HG03432 (cell line): Measurements from ENCODE around the gene HINT2.

Experiments
- ATAC-seq: cut with Tn5 transposase; IDR thresholded peaks from one replicate; pipeline ENCODE4 v1.9.1; 2021; ENCODE audit warnings: mild to moderate bottlenecking, moderate library complexity; ENCODE audit not compliant: unreplicated experiment

HINT2 gene

GRCh38 chr9:35781066-35781465 is 33.8 kb downstream of the HINT2 start:
- ATAC-seq = no peak

GRCh38 chr9:35778496-35778895 is 36.3 kb downstream of the HINT2 start:
- no peak for ATAC-seq

- ATAC-seq = no peak
These were observed 38.8 kb downstream of the HINT2 start for GRCh38 chr9:35776018-35776417.

GRCh38 chr9:35774907-35775635 is 39.8 kb downstream of the HINT2 start:
- no peak for ATAC-seq

DNA sequence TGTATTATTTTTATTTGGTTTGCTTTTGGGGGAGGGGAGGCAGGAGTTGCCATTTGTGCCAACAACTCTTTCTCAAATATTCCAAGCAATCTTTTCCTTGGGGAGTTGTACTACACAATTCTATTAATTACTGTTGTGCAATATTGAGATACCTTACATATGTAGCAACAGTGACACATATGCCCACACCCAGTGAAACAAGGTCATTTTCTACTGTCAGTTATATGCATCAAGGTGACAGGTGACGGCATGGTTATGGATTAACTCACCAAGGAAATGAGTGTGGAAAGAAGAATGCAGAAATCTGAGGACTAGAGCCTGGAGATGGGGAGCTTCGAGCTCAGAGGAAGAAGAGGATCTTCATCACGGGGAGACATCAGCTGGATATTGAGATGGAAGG is 42.9 kb downstream of the HINT2 start:
- ATAC-seq = no peak

DNA sequence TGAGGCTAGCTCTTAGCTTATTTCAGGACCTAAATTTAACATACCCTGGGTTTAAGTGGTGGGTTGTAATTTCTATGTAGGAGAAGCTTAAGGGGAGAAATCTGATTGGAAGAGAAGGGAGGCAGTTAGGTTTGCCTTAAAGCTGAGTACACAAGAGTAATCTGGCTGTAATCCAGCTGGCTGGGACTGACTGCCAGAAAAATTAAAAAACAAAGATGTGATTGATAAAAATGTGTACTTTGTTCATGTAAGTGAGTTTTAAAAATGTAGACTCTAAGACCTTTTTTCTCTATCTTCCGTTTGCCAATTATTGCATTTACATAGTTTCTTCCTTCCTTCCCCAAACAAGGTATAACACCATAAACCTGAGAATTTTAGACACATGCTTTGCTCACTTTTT is 43.3 kb downstream of the HINT2 start:
- no peak for ATAC-seq

GRCh38 chr9:35771075-35771433 is 43.8 kb downstream of the HINT2 start:
- no peak for ATAC-seq

- ATAC-seq = no peak
These were observed 45.1 kb downstream of the HINT2 start for GRCh38 chr9:35769763-35770162.

GRCh38 chr9:35767458-35767857 is 47.4 kb downstream of the HINT2 start:
- ATAC-seq = no peak

DNA sequence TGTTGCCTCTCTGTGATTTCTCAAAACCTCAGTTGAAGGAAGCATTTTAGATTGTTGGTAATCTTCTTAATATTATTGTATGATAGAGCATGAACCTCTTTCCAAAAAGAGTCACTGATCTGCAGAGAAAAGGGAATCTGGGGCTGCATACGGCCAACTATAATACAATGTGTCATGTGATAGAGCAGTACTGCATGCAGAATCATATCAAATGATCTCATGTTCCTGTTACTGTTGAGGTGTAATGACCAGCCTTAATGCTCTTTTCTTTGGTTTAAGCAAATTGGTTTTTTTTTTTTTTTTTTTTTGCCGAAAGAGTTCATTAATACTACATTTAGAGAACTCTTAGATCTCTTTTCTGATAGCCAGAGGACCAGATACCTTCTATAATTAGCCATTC is 47.8 kb downstream of the HINT2 start:
- no peak for ATAC-seq

- ATAC-seq = no peak
These were observed 51.0 kb downstream of the HINT2 start for GRCh38 chr9:35763803-35764202.

GRCh38 chr9:35763181-35763580 is 51.7 kb downstream of the HINT2 start:
- ATAC-seq = no peak
